HG03558 (cell line): ENCODE results near the gene MFSD2A.
"Not testable (repeated sequence)": the region's sequence is repeated elsewhere in the genome, so short reads cannot be mapped to it uniquely, and the experiment has no call there.

Experiments used
- ATAC-seq: cut with Tn5 transposase; IDR thresholded peaks from one replicate; pipeline ENCODE4 v1.9.1; 2021; ENCODE audit warnings: moderate number of reproducible peaks; ENCODE audit not compliant: unreplicated experiment; ENCODE audit errors: extremely low read depth

The MFSD2A gene

DNA sequence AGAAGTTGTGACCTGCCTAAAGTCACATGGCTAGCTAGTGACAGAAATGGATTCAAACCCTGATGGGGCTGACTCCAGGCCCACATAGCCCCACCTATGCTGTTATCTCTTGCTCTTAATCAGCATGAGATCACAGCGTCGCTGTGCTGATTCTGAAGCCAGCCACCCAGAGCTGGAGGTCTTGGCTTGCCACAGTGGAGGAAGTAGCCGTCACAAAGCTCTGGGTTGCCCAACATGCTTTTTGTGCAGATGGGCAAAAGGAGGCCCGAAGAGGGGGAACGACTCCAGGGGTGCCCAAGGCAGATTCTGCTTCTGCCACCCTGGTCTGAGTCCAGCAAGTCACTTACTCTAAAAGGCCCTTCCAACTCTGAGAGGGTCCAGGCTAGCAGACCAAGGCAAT is 14.7 kb upstream of the MFSD2A start:
- ATAC-seq, result no peak

DNA sequence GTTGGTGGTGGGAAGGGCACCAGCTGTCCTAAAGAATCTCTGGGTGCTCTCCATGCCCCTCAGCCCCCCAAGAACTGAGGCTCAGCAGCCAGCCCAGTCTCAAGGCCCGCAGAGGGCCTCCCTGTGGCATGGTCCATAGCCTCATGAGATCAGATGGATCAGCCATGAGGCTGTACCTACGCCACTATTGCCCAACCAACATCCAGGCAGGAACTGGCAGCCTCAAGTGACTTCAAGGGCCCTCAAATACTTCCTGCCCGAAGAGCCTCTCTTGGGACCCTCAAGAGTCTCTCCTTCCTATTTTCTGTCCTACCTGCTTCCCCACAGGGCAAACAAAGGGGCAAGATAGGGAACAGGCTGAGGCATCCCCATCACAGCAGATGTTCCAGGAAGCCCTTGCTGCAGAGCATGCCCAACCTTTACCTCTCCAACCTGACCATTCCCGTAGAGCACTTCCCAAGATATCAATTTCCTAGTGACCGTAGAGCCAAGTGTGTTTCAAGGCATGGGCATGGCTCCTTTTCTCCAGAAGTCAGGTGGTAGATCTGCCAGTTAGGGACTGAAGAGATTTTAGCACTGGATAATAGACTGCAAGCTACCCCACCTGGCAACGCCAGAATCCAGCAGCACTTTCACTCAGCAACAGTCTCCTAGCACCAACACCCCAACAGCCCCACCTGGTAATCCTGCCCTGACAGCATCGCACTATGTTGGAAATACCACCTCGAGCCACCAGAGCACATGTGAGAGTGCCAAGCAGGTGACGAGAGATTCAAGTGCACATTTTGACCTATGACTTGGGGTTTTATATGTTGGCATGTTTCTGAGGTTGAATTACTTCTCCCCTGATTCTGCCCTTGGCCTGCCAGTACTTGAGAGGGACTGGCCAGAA is 13.7 kb upstream of the MFSD2A start:
- ATAC-seq, result no peak

DNA sequence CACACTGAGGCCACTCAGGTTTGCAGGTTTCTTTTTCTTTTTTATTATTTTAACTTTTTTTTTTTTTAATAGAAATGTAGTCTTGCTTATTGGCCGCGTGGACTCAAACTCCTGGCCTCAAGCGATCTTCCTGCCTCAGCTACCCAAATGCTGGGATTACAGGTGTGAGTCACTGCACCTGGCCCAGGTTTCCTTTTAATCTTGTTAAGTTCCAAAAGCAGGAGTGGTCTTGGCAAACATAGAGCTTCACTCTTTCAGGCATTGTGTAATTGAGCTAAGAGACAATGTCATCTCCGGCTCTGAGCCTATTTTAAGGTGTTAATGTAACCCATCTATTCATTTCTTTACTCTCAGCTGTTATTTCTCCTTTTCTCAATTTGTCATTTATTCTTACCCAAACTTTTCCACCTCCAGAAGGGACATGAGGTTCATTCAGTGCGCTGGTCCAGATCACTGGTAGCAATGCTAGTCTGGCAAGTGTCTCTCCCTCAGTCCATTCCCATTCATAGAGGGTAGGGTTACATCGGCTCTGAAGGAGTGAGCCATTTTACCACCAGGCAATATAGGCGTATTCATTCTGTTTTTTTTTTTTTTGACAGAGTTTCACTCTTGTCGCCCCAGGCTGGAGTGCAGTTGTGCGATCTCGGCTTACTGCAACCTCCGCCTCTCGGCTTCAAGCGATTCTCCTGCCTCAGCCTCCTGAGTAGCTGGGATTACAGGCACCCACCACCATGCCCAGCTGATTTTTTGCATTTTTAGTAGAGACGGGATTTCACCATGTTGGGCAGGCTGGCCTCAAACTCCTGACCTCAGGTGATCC is 11.3 kb upstream of the MFSD2A start:
- no peak for ATAC-seq

GRCh38 chr1:39944410-39945112 is 10.4 kb upstream of the MFSD2A start:
- no peak for ATAC-seq

- ATAC-seq, result no peak
These were observed 8.7 kb upstream of the MFSD2A start for GRCh38 chr1:39946216-39946615.

- no peak for ATAC-seq
These were observed 7.7 kb upstream of the MFSD2A start for GRCh38 chr1:39947260-39947659.

DNA sequence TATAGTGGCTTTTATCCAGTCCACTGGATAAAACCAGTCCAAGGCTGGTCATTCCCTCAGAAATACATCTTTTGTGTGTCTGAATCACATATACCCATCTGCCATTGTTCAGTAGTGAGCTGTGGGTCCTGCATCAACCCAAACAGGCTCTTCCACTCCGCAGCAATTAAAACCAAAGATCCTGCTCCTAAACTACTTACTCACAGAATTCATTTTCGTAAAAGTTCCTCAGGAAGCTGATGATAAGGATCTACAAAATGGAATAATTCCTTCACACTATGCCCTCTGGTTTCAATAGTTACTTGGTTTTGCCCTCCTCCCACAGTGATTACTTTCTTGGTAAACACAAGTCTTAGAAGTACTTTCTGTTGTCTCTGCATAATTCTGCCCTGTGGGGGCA is 5.1 kb upstream of the MFSD2A start:
- no peak for ATAC-seq

GRCh38 chr1:39951926-39952325 is 3.0 kb upstream of the MFSD2A start:
- ATAC-seq, result no peak

DNA sequence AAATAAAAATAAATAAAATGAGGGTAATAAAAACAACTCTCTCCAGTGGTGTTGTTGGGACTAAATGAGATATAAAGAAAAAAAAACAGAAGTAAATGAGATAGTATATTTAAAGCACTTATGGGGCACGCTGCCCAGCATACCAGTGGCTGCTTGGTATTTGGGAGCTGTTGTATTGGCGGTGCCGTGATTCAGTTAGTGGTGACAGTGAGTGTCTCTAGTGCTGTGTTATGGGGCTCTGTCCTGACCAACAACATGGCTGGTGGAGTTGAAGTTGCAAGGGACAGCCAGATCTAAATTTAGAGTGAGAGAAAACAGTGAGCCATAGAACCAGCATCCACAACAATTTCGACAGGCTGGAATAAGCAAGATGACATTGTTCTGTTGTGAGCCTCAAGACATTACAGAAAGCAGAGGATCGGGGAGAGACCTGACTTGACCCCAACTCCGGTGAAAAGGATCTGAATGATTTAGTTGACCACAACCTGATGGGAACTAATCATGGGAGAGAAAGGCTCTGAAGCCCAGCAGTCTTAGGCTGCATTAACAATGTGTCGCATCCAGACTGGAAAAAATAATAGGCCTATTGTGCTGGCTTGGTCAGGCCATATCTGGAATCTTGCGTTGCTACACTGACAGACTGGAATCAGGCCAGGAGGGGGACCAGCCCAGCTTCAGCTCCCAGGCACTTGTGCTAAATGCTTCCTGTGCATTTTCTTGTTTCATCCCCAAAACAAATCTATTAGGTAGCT is 2.4 kb upstream of the MFSD2A start:
- no peak for ATAC-seq

DNA sequence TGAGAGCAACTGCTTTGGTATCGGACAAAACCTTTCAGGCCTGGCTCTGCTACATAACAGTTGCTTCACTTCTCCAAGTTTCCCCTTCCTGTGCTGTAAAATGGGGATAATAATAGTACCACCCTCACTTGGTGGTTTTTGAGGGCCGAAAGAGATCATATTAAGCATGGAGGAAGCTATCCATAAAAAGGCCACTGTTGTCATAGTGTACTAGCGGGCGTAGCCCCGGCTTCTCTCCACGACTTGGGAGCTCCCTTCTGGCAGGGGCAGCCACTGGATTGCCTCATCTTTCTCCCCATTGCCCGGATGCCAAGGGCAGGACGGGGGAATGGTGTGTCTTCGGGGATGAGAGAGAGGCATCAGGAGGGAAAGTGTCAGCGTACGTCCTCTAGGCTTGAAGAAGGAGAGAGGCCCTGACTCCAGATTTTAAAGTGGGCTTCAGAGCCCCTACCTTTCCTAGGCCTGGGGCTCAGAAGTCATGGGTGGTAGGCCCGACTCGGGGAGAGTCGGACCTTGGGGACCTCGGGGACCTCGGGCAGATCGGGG is 548 bp upstream of the MFSD2A start:
- no peak for ATAC-seq

DNA sequence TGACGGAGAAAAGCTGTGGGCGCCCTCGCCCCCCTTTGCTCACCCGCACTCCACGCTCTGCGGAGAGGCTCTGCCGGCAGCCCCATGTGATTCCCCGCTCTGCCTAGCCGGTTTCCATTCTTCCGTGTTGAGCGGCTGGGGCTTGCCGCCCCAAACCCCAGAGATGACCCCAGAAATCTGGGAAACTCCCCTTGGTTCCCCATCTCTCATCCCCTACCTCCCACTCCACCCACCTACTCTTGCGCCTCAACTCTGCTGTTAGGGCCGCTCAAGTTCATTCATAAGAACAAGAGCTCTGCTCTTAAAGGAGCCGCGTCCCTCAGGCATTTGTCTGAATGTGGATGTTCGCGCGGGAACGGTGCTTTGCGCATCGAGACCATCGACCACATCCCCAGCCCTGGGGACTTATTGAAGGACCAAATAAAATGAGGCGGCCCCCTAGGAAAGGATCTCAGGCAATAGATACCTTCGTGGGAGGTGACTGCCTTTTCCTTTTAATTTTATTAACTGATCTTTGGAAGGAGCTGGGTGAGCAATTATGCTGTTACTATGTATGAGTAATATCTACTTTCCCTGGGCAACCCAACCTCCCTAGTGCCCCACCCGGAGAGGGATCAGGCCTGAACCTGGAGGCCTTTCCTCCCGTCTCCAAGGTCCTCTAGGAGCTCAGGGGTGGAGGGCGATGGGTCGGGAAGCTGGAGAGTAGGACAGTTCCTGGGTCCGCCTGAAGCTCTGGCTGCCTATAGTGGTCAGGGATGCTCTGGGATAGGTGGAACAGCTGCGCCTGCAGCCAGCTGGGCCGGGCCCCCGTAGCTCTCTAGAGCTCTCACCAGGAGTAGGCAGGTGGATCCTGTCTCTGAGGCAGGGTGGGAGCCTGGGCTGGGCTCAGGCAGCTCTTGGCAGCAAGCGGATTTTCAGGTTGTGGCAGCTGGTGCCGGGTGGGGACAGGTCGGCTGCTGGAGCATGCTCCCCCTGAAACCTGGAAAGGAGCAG is 898 bp downstream of the MFSD2A start:
- ATAC-seq, result no peak

DNA sequence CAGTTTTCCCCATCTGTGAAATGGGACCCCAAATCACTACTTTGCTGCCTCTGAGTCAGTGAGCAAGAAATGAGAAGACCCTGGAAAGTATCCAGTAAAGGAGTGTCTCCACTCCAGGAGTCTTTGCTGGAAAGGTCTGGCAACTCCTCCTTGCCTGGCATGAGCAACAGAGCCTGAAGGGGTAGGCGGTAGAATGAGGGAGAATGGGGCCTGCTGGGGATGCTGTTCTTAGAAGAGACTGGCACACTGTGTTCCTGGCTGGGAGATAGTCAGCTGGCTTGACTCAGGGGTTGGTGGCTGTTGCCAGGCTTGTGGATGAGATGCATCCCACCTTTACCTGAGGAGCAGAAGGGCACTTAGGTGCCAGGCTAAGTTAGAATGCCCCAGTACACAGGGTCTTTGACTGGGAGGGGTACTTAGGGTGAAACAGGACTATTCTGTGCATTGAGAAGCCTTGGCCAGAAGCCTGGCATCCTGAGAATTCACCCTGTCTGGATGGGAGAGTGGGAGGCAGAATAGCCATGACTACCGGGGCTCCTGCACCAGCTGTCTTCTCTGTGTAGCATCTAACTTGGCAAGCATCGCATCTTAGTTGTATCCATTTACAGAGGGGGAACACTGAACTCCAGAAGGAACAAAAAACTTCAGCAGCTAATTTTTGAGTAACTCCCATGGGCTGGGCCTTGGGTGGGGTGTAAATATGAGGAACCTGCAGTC is 2.5 kb downstream of the MFSD2A start:
- ATAC-seq, result no peak

DNA sequence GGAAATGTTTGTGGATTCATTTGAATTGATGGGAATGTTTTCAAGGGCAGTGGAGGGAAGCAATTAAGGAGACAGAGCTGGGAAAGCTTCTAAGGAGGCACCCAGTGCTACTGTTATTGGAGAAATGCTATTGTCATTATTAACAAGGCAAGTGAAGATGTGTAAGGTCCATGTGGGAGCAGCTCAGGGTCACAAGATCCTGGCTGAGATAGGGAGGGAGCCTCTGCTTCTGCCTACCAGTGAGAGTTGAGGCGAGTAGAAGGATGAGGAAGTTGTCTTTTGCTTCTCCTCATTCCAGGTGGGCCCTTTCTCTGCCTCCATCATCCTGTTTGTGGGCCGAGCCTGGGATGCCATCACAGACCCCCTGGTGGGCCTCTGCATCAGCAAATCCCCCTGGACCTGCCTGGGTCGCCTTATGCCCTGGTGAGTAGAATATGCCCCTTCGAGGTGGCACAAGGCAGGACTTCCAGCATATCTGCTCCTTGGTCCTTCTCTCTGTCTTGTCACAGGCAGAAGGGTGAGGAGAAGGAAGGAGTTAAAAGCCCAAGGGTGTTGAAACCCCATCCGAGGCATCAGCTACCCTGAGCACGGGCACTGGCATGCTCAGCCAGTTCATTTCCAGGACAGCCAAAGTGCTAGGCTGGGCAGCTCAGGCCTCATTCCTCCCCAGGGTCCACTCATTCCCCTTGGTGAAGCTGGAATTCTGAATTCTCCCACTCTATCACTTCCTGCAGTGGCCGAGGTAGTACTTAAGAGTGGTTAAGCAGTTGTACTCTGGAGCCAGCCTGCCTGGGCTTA is 3.7 kb downstream of the MFSD2A start:
- ATAC-seq, result no peak

GRCh38 chr1:39959651-39960333 is 4.8 kb downstream of the MFSD2A start:
- no peak for ATAC-seq

DNA sequence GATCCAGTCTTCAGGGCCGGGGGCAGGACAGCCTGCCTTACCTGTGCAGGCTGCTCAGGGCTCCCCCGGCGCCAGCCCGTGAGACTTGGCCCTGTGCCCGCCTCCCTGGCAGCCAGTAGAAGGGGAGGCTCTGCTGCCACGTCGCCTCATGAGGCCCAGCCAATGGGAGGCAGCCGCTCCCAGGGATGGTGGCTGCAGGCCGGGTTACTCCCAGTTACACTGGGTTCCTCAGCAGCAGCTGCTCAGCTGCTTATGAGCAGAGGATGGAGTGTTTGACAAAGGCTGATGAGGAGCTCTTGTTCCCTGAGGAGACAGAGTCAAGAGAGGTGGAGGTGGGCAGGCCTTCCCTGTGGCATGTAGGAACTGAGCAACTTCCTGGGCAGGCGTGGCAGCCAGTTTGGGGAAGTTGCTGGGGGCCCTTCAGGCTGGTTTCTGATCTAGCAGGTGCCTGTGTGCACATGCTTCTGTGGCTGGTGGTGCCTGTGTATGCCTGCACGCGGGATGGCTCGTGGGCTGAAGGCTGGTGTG is 5.5 kb downstream of the MFSD2A start:
- ATAC-seq, result no peak

- no peak for ATAC-seq
These were observed 7.5 kb downstream of the MFSD2A start for GRCh38 chr1:39962450-39962825.

- not testable (repeated sequence) for ATAC-seq
These were observed 8.0 kb downstream of the MFSD2A start for GRCh38 chr1:39962964-39963363.
